HEK293 (cell line): ENCODE measurements around the gene ZNF394.

Experiments
- CTCF ChIA-PET: fragments of 350-600 bp; formaldehyde crosslinking; extraction: SDS; loops from one replicate; lab custom pipeline; 2021; ENCODE audit warnings: antibody characterized with exemption; lab: Yijun Ruan, JAX
- POLR2A ChIA-PET: fragments of 300-600 bp; formaldehyde crosslinking; extraction: SDS; loops from one replicate; lab custom pipeline; 2020; ENCODE audit warnings: antibody characterized with exemption, inconsistent platforms; lab: Yijun Ruan, JAX
- H3K27ac ChIP-seq: fragments of 200-500 bp; sonication (Bioruptor generic); 2 replicates; pipeline ENCODE4 v1.5.1; 2014; ENCODE audit warnings: low read depth, low read length, control low read depth, inconsistent platforms; ENCODE audit errors: extremely low read depth
- H3K36me3 ChIP-seq, 2 experiments: fragments of 200-500 bp in 1 of 2; sonication (Bioruptor generic) in 1 of 2; 1 replicate in 1 of 2; 2 replicates in 1 of 2; pipeline ENCODE4 v1.5.1; 2014 to 2017; ENCODE audit warnings: inconsistent platforms in 2 of 2, low read length in 2 of 2; ENCODE audit not compliant: control insufficient read depth in 2 of 2, insufficient read depth in 1 of 2
- H3K4me1 ChIP-seq: fragments of 200-500 bp; sonication (Bioruptor generic); 2 replicates; pipeline ENCODE4 v1.5.1; 2014; ENCODE audit warnings: mild to moderate bottlenecking, low read length, inconsistent platforms; ENCODE audit not compliant: control insufficient read depth, insufficient read depth
- H3K4me3 ChIP-seq: 2 replicates; pipeline ENCODE4 v1.5.1; 2011; ENCODE audit warnings: low read depth, mild to moderate bottlenecking, control low read depth, low read length, moderate library complexity
- H3K9me3 ChIP-seq: fragments of 200-500 bp; sonication (Bioruptor generic); 2 replicates; pipeline ENCODE4 v1.5.1; 2014; ENCODE audit warnings: low read depth, low read length, inconsistent platforms; ENCODE audit not compliant: control insufficient read depth, insufficient read depth
- EGR2 ChIP-seq: fragments of 450-650 bp; formaldehyde crosslinking; IDR thresholded peaks from 2 replicates; pipeline ENCODE4 v1.5.1; 2016; ENCODE audit warnings: low read depth, missing biosample characterization, missing genetic modification characterization
- GFI1B ChIP-seq: fragments of 450-650 bp; formaldehyde crosslinking; IDR thresholded peaks from 2 replicates; pipeline ENCODE4 v1.5.1; 2016; ENCODE audit warnings: missing biosample characterization, missing genetic modification characterization
- GLIS1 ChIP-seq: fragments of 450-650 bp; formaldehyde crosslinking; IDR thresholded peaks from 2 replicates; pipeline ENCODE4 v1.5.1; 2016; ENCODE audit warnings: missing biosample characterization, missing genetic modification characterization
- GLIS2 ChIP-seq: fragments of 450-650 bp; formaldehyde crosslinking; IDR thresholded peaks from 2 replicates; pipeline ENCODE4 v1.5.1; 2016; ENCODE audit warnings: missing biosample characterization, missing genetic modification characterization
- KLF9 ChIP-seq: fragments of 450-650 bp; formaldehyde crosslinking; IDR thresholded peaks from 2 replicates; pipeline ENCODE4 v1.5.1; 2016; ENCODE audit warnings: missing biosample characterization, missing genetic modification characterization, low read depth
- MYNN ChIP-seq: fragments of 450-650 bp; formaldehyde crosslinking; IDR thresholded peaks from 2 replicates; pipeline ENCODE4 v1.5.1; 2016; ENCODE audit warnings: missing biosample characterization, missing genetic modification characterization, borderline replicate concordance
- PRDM10 ChIP-seq: fragments of 450-650 bp; formaldehyde crosslinking; IDR thresholded peaks from 2 replicates; pipeline ENCODE4 v1.5.1; 2016; ENCODE audit warnings: missing biosample characterization, missing genetic modification characterization
- SCRT2 ChIP-seq: fragments of 450-650 bp; formaldehyde crosslinking; IDR thresholded peaks from 2 replicates; pipeline ENCODE4 v1.5.1; 2016; ENCODE audit warnings: missing biosample characterization, missing genetic modification characterization
- ZBTB21 ChIP-seq: fragments of 450-650 bp; formaldehyde crosslinking; IDR thresholded peaks from 2 replicates; pipeline ENCODE4 v1.5.1; 2017; ENCODE audit warnings: missing biosample characterization, missing genetic modification characterization
- ZFP69B ChIP-seq: fragments of 450-650 bp; formaldehyde crosslinking; IDR thresholded peaks from 2 replicates; pipeline ENCODE4 v1.5.1; 2016; ENCODE audit warnings: missing biosample characterization, missing genetic modification characterization
- ZNF10 ChIP-seq: fragments of 450-650 bp; formaldehyde crosslinking; IDR thresholded peaks from 2 replicates; pipeline ENCODE4 v1.5.1; 2017; ENCODE audit warnings: missing biosample characterization, missing genetic modification characterization
- ZNF121 ChIP-seq: fragments of 450-650 bp; formaldehyde crosslinking; IDR thresholded peaks from 2 replicates; pipeline ENCODE4 v1.5.1; 2016; ENCODE audit warnings: missing biosample characterization, missing genetic modification characterization
- ZNF23 ChIP-seq: fragments of 450-650 bp; formaldehyde crosslinking; IDR thresholded peaks from 2 replicates; pipeline ENCODE4 v1.5.1; 2016; ENCODE audit warnings: missing biosample characterization, missing genetic modification characterization, borderline replicate concordance
- ZNF280C ChIP-seq: fragments of 450-650 bp; formaldehyde crosslinking; IDR thresholded peaks from 2 replicates; pipeline ENCODE4 v1.5.1; 2016; ENCODE audit warnings: missing biosample characterization, missing genetic modification characterization
- ZNF292 ChIP-seq: fragments of 450-650 bp; formaldehyde crosslinking; IDR thresholded peaks from 2 replicates; pipeline ENCODE4 v1.5.1; 2016; ENCODE audit warnings: low read depth, missing biosample characterization, missing genetic modification characterization, borderline replicate concordance
- ZNF362 ChIP-seq: fragments of 450-650 bp; formaldehyde crosslinking; IDR thresholded peaks from 2 replicates; pipeline ENCODE4 v1.5.1; 2016; ENCODE audit warnings: missing biosample characterization, missing genetic modification characterization
- ZNF404 ChIP-seq: fragments of 450-650 bp; formaldehyde crosslinking; IDR thresholded peaks from 2 replicates; pipeline ENCODE4 v1.5.1; 2017; ENCODE audit warnings: missing biosample characterization, missing genetic modification characterization
- ZNF501 ChIP-seq: fragments of 450-650 bp; formaldehyde crosslinking; IDR thresholded peaks from 2 replicates; pipeline ENCODE4 v1.5.1; 2016; ENCODE audit warnings: missing biosample characterization, missing genetic modification characterization
- ZNF529 ChIP-seq: fragments of 450-650 bp; formaldehyde crosslinking; IDR thresholded peaks from 2 replicates; pipeline ENCODE4 v1.5.1; 2017; ENCODE audit warnings: missing genetic modification characterization, missing biosample characterization; ENCODE audit not compliant: insufficient replicate concordance
- ZNF548 ChIP-seq: fragments of 450-650 bp; formaldehyde crosslinking; IDR thresholded peaks from 2 replicates; pipeline ENCODE4 v1.5.1; 2016; ENCODE audit warnings: missing biosample characterization, missing genetic modification characterization
- ZNF626 ChIP-seq: fragments of 450-650 bp; sonication (Bioruptor Pico); formaldehyde crosslinking; IDR thresholded peaks from 2 replicates; pipeline ENCODE4 v1.5.1; 2018; ENCODE audit warnings: missing biosample characterization, missing genetic modification characterization, inconsistent platforms
- ZNF701 ChIP-seq: fragments of 450-650 bp; formaldehyde crosslinking; IDR thresholded peaks from 2 replicates; pipeline ENCODE4 v1.5.1; 2016; ENCODE audit warnings: missing biosample characterization, missing genetic modification characterization
- ZNF707 ChIP-seq: fragments of 450-650 bp; formaldehyde crosslinking; IDR thresholded peaks from 2 replicates; pipeline ENCODE4 v1.5.1; 2016; ENCODE audit warnings: missing biosample characterization, missing genetic modification characterization
- TF ChIP-seq, protein P1 (sequence below): sonication (generic); formaldehyde crosslinking; IDR thresholded peaks from 2 replicates; pipeline ENCODE4 v1.8.1; 2022; ENCODE audit warnings: mild to moderate bottlenecking, moderate library complexity, missing genetic modification reagents

ZNF394 gene

DNA sequence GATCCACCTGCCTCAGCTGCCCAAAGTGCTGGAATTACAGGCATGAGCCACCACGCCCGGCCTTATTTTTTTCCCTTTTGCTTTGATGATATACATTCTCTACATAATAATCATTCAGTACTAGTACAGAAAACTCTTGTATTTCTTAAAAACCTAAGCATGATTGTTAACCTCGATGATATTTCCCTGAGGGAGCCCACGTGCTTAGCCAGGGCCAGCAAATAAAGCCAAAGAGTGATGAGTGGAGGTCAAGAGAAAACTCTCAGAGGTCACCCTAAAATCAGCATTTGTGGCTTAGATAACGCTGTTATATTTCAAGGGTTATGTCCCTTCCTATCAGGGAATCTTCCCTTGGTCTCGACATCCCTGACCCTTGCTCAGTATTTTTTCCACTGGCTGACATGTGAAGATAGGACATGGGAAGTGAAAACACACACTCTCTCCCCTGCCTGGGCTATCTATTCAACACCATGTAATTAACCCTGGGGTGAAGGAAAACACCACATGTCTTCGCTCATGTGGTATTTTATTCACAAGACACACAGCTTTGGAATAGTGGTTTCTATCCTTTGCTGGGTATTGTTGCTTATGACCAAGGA lies 39.2 kb upstream of the ZNF394 start (continued):
- TF ChIP-seq, protein P1, sequence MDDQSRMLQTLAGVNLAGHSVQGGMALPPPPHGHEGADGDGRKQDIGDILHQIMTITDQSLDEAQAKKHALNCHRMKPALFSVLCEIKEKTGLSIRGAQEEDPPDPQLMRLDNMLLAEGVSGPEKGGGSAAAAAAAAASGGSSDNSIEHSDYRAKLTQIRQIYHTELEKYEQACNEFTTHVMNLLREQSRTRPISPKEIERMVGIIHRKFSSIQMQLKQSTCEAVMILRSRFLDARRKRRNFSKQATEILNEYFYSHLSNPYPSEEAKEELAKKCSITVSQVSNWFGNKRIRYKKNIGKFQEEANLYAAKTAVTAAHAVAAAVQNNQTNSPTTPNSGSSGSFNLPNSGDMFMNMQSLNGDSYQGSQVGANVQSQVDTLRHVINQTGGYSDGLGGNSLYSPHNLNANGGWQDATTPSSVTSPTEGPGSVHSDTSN = no peak

DNA sequence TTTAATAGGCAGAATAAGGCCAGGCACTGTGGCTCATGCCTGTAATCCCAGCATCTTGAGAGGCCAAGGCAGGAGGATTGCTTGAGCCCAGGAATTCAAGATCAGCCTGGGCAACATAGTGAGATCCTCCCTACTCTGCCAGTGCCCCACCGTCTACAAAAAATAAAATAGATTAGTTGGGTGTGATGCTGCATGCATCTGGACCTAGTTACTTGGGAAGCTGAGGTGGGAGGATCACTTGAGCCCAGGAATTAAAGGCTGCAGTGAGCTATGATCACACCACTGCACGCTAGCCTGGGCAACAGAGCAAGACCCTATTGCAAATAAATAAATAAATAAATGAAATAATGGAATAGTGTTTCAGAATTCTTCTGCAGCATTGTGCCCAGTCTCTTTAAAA lies 35.6 kb upstream of the ZNF394 start:
- Histone ChIP-seq H3K4me3 (no peak overlapping the region), H3K27ac (no peak overlapping the region), H3K9me3 (no peaks in the 10 kb centered on the region), H3K4me1 (no peaks in the 10 kb centered on the region), H3K36me3 (peaks cover 0 to 31% of the 10 kb centered on the region in 2 experiments; a peak in 1 of 3 replicates)
- ChIA-PET CTCF (interaction anchor here (0.6 kb wide), 1 partner anchor 378 kb away, joined by 3 read pairs; no protein-coding TSS in a partner anchor), POLR2A (no interaction called here)
- TF ChIP-seq ZNF701 (tag by site-specific recombination) (no peak), GFI1B (tag by site-specific recombination) (no peak), ZNF121 (tag by site-specific recombination) (no peak; the same call in none of the 2 replicates), GLIS2 (tag by site-specific recombination) (no peak), ZNF548 (tag by site-specific recombination) (no peak), ZNF404 (tag by site-specific recombination) (no peak), ZNF362 (tag by site-specific recombination) (no peak), ZBTB21 (tag by site-specific recombination) (no peak)

DNA sequence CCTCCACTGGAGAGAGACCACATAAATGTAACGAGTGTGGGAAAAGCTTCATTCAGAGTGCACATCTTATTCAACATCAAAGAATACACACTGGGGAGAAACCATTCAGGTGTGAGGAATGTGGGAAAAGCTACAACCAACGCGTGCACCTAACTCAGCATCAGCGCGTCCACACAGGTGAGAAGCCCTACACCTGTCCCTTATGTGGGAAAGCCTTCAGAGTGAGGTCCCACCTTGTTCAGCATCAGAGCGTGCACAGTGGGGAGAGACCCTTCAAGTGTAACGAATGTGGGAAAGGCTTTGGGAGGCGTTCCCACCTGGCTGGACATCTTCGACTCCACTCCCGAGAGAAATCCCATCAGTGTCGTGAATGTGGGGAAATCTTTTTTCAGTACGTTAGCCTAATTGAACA lies 31.3 kb upstream of the ZNF394 start:
- no peak overlapping the region for H3K27ac ChIP-seq
- H3K4me1 ChIP-seq = no peaks in the 10 kb centered on the region
- CTCF ChIA-PET = interaction anchor here (0.6 kb wide), 1 partner anchor 1479 kb away, joined by 3 read pairs; no protein-coding TSS in a partner anchor
- POLR2A ChIA-PET = no interaction called here
- H3K36me3 ChIP-seq = peaks cover 4 to 63% of the 10 kb centered on the region in 2 experiments; a peak in 2 of 3 replicates
- no peaks in the 10 kb centered on the region for H3K9me3 ChIP-seq
- H3K4me3 ChIP-seq = no peak overlapping the region
- TF ChIP-seq ZNF707 (tag by site-specific recombination) (no peak), ZNF626 (0 out of 2 replicates have a peak, but pooled peaks have one; percentile 45), GLIS1 (no peak), ZNF23 (no peak), ZNF501 (no peak), KLF9 (tag by site-specific recombination) (no peak), ZNF292 (tag by site-specific recombination) (no peak), ZNF10 (tag by site-specific recombination) (peak; percentile 63; the same call in 1 of the 2 replicates), EGR2 (tag by site-specific recombination) (no peak), ZNF280C (tag by site-specific recombination) (peak; percentile 72; the same call in 1 of the 2 replicates), ZNF529 (tag by site-specific recombination) (peak; percentile 17), SCRT2 (no peak), PRDM10 (tag by site-specific recombination) (no peak), ZFP69B (tag by site-specific recombination) (no peak), MYNN (tag by site-specific recombination) (no peak)
- TF ChIP-seq, protein P1 = no peak
